HepG2 (cell line): ENCODE measurements around the gene SNX21. TPM values are rescaled to one million over a fixed set of nuclear protein-coding genes. Genes with fewer than 3 reads are reported as not detected.

Source experiments
- AGO1 ChIP-seq: fragments of 200-400 bp; formaldehyde crosslinking; IDR thresholded peaks from 2 replicates; pipeline ENCODE4 v1.6.1; 2017; ENCODE audit warnings: mild to moderate bottlenecking, low read depth, low read length, moderate library complexity; ENCODE audit not compliant: poor library complexity, severe bottlenecking
- AKNA ChIP-seq: sonication (generic); formaldehyde crosslinking; IDR thresholded peaks from 2 replicates; pipeline ENCODE4 v1.4.0; 2020; ENCODE audit warnings: missing genetic modification reagents, borderline replicate concordance
- BCLAF1 ChIP-seq: fragments of 450-650 bp; IDR thresholded peaks from 2 replicates; pipeline ENCODE4 v1.6.1; 2017; ENCODE audit warnings: mild to moderate bottlenecking
- CENPT ChIP-seq: sonication (generic); formaldehyde crosslinking; IDR thresholded peaks from 2 replicates; pipeline ENCODE4 v1.8.0; 2022; ENCODE audit warnings: low read depth, mild to moderate bottlenecking, moderate library complexity, missing genetic modification reagents
- ELK4 ChIP-seq: sonication (generic); formaldehyde crosslinking; IDR thresholded peaks from 2 replicates; pipeline ENCODE4 v1.9.0; 2021; ENCODE audit warnings: missing genetic modification reagents, borderline replicate concordance
- EP300 ChIP-seq, 3 experiments: sonication (generic) in 1 of 3; formaldehyde crosslinking in 1 of 3; IDR thresholded peaks; 2 replicates each; pipeline versions ENCODE4 v1.5.1 to v1.6.1; 2011 to 2020; ENCODE audit warnings: low read depth in 2 of 3, low read length in 2 of 3, borderline replicate concordance in 1 of 3, improper control_type of control experiment in 1 of 3, mild to moderate bottlenecking in 1 of 3, missing genetic modification reagents in 1 of 3, moderate library complexity in 1 of 3
- FOXM1 ChIP-seq: sonication (generic); formaldehyde crosslinking; IDR thresholded peaks from 2 replicates; pipeline ENCODE4 v1.5.0; 2020; ENCODE audit warnings: missing genetic modification reagents
- IRX3 ChIP-seq: sonication (generic); formaldehyde crosslinking; IDR thresholded peaks from 2 replicates; pipeline ENCODE4 v1.8.1; 2023; ENCODE audit warnings: mild to moderate bottlenecking, low read depth, missing genetic modification reagents, borderline replicate concordance
- SMYD3 ChIP-seq: sonication (generic); formaldehyde crosslinking; IDR thresholded peaks from 2 replicates; pipeline ENCODE4 v1.8.1; 2023; ENCODE audit warnings: mild to moderate bottlenecking, missing genetic modification reagents
- SNAPC5 ChIP-seq: sonication (generic); formaldehyde crosslinking; IDR thresholded peaks from 2 replicates; pipeline ENCODE4 v1.8.1; 2023; ENCODE audit warnings: mild to moderate bottlenecking, missing genetic modification reagents, borderline replicate concordance
- TBP ChIP-seq: sonication (generic); formaldehyde crosslinking; IDR thresholded peaks from 2 replicates; pipeline ENCODE4 v1.5.0; 2020; ENCODE audit warnings: missing genetic modification reagents
- ZBTB21 ChIP-seq: sonication (generic); formaldehyde crosslinking; IDR thresholded peaks from 2 replicates; pipeline ENCODE4 v1.4.0; 2020; ENCODE audit warnings: missing genetic modification reagents
- ZNF225 ChIP-seq: sonication (generic); formaldehyde crosslinking; IDR thresholded peaks from 2 replicates; pipeline ENCODE4 v1.4.0; 2020; ENCODE audit warnings: mild to moderate bottlenecking, missing genetic modification reagents
- ZNF251 ChIP-seq: sonication (generic); formaldehyde crosslinking; IDR thresholded peaks from 2 replicates; pipeline ENCODE4 v1.9.0; 2021; ENCODE audit warnings: mild to moderate bottlenecking, missing genetic modification reagents
- ZNF317 ChIP-seq: sonication (generic); formaldehyde crosslinking; IDR thresholded peaks from 2 replicates; pipeline ENCODE4 v1.5.0; 2020; ENCODE audit warnings: mild to moderate bottlenecking, missing genetic modification reagents
- ZNF441 ChIP-seq: sonication (generic); formaldehyde crosslinking; IDR thresholded peaks from 2 replicates; pipeline ENCODE4 v1.7.0; 2021; ENCODE audit warnings: missing genetic modification reagents, borderline replicate concordance
- ZNF709 ChIP-seq: sonication (generic); formaldehyde crosslinking; IDR thresholded peaks from 2 replicates; pipeline ENCODE4 v1.5.0; 2020; ENCODE audit warnings: mild to moderate bottlenecking, missing genetic modification reagents
- ZNF878 ChIP-seq: sonication (generic); formaldehyde crosslinking; IDR thresholded peaks from 2 replicates; pipeline ENCODE4 v1.8.1; 2023; ENCODE audit warnings: mild to moderate bottlenecking, missing genetic modification reagents, moderate library complexity
- polyA plus RNA-seq, 8 experiments: library from polyadenylated mRNA; depleted of rRNA in 3 of 8; stranded (reverse) in 7 of 8; unstranded in 1 of 8; fragments of >200 nt; fragmentation: Illumina TruSeq in 4 of 8; extraction: Trizol in 4 of 8; gene quantifications; 2 replicates each; pipeline versions ENCODE4 v1.2.1 to v1.2.3, GENCODE V29; 2011 to 2016; ENCODE audit warnings: low read depth in 4 of 8, missing spikeins in 1 of 8, mixed read lengths in 1 of 8; ENCODE audit not compliant: insufficient read depth in 1 of 8
- total RNA-seq, 5 experiments: library from RNA; depleted of rRNA; stranded (reverse); fragments of >200 nt; fragmentation: Illumina TruSeq; extraction: Trizol; gene quantifications; 2 replicates each; pipeline ENCODE4 v1.2.3, GENCODE V29; 2016; ENCODE audit warnings: low read depth in 1 of 5

Gene SNX21
- total and polyA plus RNA-seq, 2 of the 13 experiments (the other 11 are each of a cell fraction or from before 2014, with no cell fraction given) = 7.7 to 12.8 TPM

GRCh38 chr20:45812157-45813005 lies 21.2 kb upstream of the SNX21 start, which contains the start of gene UBE2C (continued):
- no peak for TF ChIP-seq ZNF251 (CRISPR knock-in tag)
- TF ChIP-seq FOXM1 (CRISPR knock-in tag) = peak; percentile 98
- TF ChIP-seq BCLAF1 = no peak
- no peak for TF ChIP-seq EP300 (IDR thresholded peaks at IDR 0.05; ENCODE audit: low read depth in 2 of 2, low read length in 2 of 2)
- 0 out of 2 replicates have a peak, but pooled peaks have one; percentile 6 for TF ChIP-seq EP300 (CRISPR knock-in tag; IDR thresholded peaks at IDR 0.05; ENCODE audit: borderline replicate concordance)
- TF ChIP-seq ELK4 (CRISPR knock-in tag) = no peak
- TF ChIP-seq AGO1 = peak; percentile 69
- TF ChIP-seq ZNF878 (CRISPR knock-in tag) = peak; percentile 83; the same call in 1 of the 2 replicates
- peak; percentile 91 for TF ChIP-seq SNAPC5 (CRISPR knock-in tag)
- peak; percentile 79 for TF ChIP-seq ZNF441 (CRISPR knock-in tag)
- TF ChIP-seq TBP (CRISPR knock-in tag) = no peak
- TF ChIP-seq SMYD3 = peak; percentile 98
- no peak for TF ChIP-seq ZNF317 (CRISPR knock-in tag)
- TF ChIP-seq AKNA (CRISPR knock-in tag) = no peak
- peak; percentile 83 for TF ChIP-seq ZNF709 (CRISPR knock-in tag)
- peak; percentile 87; the same call in 1 of the 2 replicates for TF ChIP-seq IRX3 (CRISPR knock-in tag)
- TF ChIP-seq ZBTB21 (CRISPR knock-in tag) = no peak
- peak; percentile 81; the same call in 1 of the 2 replicates for TF ChIP-seq ZNF225 (CRISPR knock-in tag)
- 0 out of 2 replicates have a peak, but pooled peaks have one; percentile 47 for TF ChIP-seq CENPT (CRISPR knock-in tag)
